Retinal pigment epithelial cell (primary cell): ENCODE results near the gene DLGAP1.
A peak's percentile ranks its signal among the peaks of the same experiment; 100 is the strongest.

ENCODE experiments used
- DNase-seq: peaks from one replicate; pipeline ENCODE4 v3.0.0-alpha.2; 2010; ENCODE audit warnings: low read depth
- H3K4me3 ChIP-seq: 2 replicates; pipeline ENCODE4 v1.5.1; 2011; ENCODE audit warnings: mild to moderate bottlenecking, low read length, control low read depth, moderate library complexity
- CTCF ChIP-seq: conservative IDR thresholded peaks from 2 replicates; pipeline ENCODE4 v1.5.1; 2011; ENCODE audit warnings: low read depth, low read length, control low read depth, inconsistent platforms

The DLGAP1 gene

GRCh38 chr18:3827236-3827845 is 627.8 kb downstream of the DLGAP1 start:
- TF ChIP-seq CTCF = no peak

GRCh38 chr18:3826021-3826420 is 629.1 kb downstream of the DLGAP1 start:
- TF ChIP-seq CTCF = no peak
- H3K4me3 ChIP-seq = no peak overlapping the region
- no peak for DNase-seq

More at GRCh38 chr18:3827236-3827845, 627.8 kb downstream of the DLGAP1 start:
- no peak overlapping the region for H3K4me3 ChIP-seq
- DNase-seq = no peak

DNA sequence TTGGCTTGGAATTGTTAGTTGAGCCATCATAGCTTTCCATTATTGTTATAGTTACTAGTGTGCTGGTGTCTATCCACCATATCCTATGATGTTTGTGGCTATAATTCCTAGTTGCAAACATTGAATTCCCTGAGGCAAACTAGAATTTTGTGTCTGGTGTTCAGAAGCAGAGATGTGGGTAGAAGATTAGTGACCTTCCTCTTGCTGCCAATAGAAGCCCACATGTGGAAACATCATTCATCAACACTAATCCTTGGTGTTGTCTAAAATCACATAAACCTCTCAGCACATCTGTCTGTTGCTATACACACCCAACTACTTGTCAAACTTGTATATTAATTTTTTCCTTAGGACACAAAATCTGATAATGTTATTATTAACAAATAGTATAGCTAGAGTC is 631.0 kb downstream of the DLGAP1 start:
- no peak for TF ChIP-seq CTCF
- H3K4me3 ChIP-seq = no peak overlapping the region
- no peak for DNase-seq

- DNase-seq = no peak
- no peak overlapping the region for H3K4me3 ChIP-seq
- TF ChIP-seq CTCF = no peak
Measured at GRCh38 chr18:3823073-3823472, 632.0 kb downstream of the DLGAP1 start.

- no peak for DNase-seq
- no peak for TF ChIP-seq CTCF
- no peak overlapping the region for H3K4me3 ChIP-seq
Measured at GRCh38 chr18:3821524-3821923, 633.6 kb downstream of the DLGAP1 start.

GRCh38 chr18:3819961-3820360 is 635.1 kb downstream of the DLGAP1 start:
- TF ChIP-seq CTCF = no peak
- H3K4me3 ChIP-seq = no peak overlapping the region
- DNase-seq = no peak

DNA sequence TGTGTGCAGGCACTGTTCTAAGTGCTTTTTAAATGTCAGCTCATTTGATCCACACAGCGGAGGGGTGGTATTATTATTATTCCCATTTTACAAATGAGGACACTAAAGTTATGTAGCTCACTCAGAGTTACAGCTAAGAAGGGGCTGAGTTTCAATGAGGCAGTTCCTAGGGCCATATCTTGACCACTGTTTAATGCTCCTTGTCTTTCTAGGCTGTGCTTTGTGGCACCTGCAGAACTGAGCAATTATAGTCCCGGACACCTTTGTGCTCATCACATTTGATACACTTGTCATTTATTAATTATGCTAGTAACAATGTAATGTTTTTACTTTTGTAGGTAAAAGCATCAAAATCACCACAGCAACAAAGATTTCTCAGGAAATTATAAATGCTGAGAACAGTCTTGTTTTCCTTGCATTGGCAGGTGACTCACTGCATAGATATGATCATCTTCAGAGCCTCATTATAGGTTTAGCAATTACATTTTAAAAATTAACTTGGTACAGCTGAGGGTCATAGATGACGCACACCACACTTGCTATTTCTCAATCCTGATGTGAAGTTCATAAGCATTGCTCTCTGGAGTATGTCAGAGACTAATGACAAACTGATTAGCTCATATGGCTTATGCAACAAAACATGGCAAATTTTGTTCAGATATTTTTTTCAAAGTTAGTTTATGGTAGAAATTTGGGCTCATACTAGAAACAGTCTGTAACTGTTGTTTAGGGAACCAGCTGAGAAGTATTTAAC is 638.3 kb downstream of the DLGAP1 start:
- H3K4me3 ChIP-seq = no peak overlapping the region
- peak; percentile 91 for DNase-seq
- no peak for TF ChIP-seq CTCF
